Cardiac muscle cell (in vitro differentiated cells and primary cell): ENCODE data around the gene TTR. TPM values are rescaled to one million over a fixed set of nuclear protein-coding genes. Genes with fewer than 3 reads are reported as not detected.
A peak's percentile ranks its signal among the peaks of the same experiment; 100 is the strongest.

Experiments used
- DNase-seq, 2 donors: peaks; one replicate each; pipeline versions ENCODE4 v3.0.0 to v3.0.0-alpha.2; 2010 to 2017; ENCODE audit warnings: low read depth in 1 of 2, low spot score in 1 of 2
- H3K27ac ChIP-seq: fragments of 200-600 bp; sonication (generic); 2 replicates; pipeline ENCODE4 v1.5.1; 2016
- H3K27me3 ChIP-seq: fragments of 200-600 bp; sonication (generic); 2 replicates; pipeline ENCODE4 v1.6.0; 2016; ENCODE audit warnings: control low read depth
- H3K36me3 ChIP-seq: fragments of 200-600 bp; sonication (generic); 2 replicates; pipeline ENCODE4 v1.5.1; 2016; ENCODE audit warnings: control low read depth
- H3K4me1 ChIP-seq: fragments of 200-600 bp; sonication (generic); 2 replicates; pipeline ENCODE4 v1.8.1; 2017; ENCODE audit warnings: low read depth, mild to moderate bottlenecking, mixed run types
- H3K4me3 ChIP-seq: fragments of 200-600 bp; sonication (generic); 2 replicates; pipeline ENCODE4 v1.5.1; 2016; ENCODE audit warnings: mild to moderate bottlenecking
- H3K9me3 ChIP-seq: fragments of 200-600 bp; sonication (generic); 2 replicates; pipeline ENCODE4 v1.5.1; 2017; ENCODE audit warnings: low read depth, mild to moderate bottlenecking, control low read depth
- polyA plus RNA-seq: library from polyadenylated mRNA; unstranded; fragments of >200 nt; fragmentation: Nextera tagmentation; extraction: Ambion mirVana; gene quantifications from 2 replicates; pipeline ENCODE4 v1.2.1, GENCODE V29; 2016
- total RNA-seq: library from RNA; depleted of rRNA; stranded (reverse); fragments of >200 nt; gene quantifications from 2 replicates; pipeline ENCODE4 v1.2.3, GENCODE V29; 2016
- TF ChIP-seq, protein P1 (sequence below): IDR thresholded peaks from 2 replicates; pipeline ENCODE4 v1.5.1; 2012; ENCODE audit warnings: low read depth, mild to moderate bottlenecking, low read length

Gene TTR
- total RNA-seq, result 0.98 TPM in 1 of 2 replicates, not detected in the other
- 2.7 TPM in 1 of 2 replicates, not detected in the other for polyA plus RNA-seq

DNA sequence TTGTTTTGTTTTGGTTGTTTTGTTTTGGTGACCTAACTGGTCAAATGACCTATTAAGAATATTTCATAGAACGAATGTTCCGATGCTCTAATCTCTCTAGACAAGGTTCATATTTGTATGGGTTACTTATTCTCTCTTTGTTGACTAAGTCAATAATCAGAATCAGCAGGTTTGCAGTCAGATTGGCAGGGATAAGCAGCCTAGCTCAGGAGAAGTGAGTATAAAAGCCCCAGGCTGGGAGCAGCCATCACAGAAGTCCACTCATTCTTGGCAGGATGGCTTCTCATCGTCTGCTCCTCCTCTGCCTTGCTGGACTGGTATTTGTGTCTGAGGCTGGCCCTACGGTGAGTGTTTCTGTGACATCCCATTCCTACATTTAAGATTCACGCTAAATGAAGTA, at the start of gene TTR:
TSS of gene TTR (plus strand) at position 250 of the 400 bp plus-strand sequence. CDS start at position 276, 26 bp downstream.
- H3K27me3 ChIP-seq, result no peaks in the 10 kb centered on the region
- no peak within 1 kb of the TSS for H3K4me3 ChIP-seq
- TF ChIP-seq, protein P1, sequence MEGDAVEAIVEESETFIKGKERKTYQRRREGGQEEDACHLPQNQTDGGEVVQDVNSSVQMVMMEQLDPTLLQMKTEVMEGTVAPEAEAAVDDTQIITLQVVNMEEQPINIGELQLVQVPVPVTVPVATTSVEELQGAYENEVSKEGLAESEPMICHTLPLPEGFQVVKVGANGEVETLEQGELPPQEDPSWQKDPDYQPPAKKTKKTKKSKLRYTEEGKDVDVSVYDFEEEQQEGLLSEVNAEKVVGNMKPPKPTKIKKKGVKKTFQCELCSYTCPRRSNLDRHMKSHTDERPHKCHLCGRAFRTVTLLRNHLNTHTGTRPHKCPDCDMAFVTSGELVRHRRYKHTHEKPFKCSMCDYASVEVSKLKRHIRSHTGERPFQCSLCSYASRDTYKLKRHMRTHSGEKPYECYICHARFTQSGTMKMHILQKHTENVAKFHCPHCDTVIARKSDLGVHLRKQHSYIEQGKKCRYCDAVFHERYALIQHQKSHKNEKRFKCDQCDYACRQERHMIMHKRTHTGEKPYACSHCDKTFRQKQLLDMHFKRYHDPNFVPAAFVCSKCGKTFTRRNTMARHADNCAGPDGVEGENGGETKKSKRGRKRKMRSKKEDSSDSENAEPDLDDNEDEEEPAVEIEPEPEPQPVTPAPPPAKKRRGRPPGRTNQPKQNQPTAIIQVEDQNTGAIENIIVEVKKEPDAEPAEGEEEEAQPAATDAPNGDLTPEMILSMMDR, result no peak
- no peaks in the 10 kb centered on the region for H3K9me3 ChIP-seq
- peaks cover 6% of the 10 kb centered on the region for H3K4me1 ChIP-seq
- no peak within 1 kb of the TSS for H3K27ac ChIP-seq
- no peak for DNase-seq
- no peaks in the 10 kb centered on the region for H3K36me3 ChIP-seq

DNA sequence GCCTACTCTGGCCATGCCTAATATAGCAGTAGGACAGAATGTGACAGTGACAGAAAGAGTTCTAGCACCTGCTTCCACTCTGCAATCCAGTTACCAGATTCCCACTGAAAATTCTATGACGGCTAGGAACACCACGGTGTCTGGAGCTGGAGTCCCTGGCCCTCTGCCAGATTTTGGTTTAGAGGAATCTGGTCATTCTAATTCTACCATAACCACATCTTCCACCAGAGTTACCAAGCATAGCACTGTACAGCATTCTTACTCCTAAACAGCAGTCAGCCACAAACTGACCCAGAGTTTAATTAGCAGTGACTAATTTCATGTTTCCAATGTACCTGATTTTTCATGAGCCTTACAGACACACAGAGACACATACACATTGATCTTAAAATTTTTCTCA, 45.2 kb upstream of the TTR start:
- Histone ChIP-seq H3K4me1 (no peaks in the 10 kb centered on the region), H3K36me3 (peaks cover 19% of the 10 kb centered on the region), H3K27me3 (no peaks in the 10 kb centered on the region), H3K4me3 (no peak overlapping the region), H3K27ac (no peak overlapping the region), H3K9me3 (no peaks in the 10 kb centered on the region)
- TF ChIP-seq, protein P1, result no peak
- peak in 1 of 2 donors; percentile 3 for DNase-seq

DNA sequence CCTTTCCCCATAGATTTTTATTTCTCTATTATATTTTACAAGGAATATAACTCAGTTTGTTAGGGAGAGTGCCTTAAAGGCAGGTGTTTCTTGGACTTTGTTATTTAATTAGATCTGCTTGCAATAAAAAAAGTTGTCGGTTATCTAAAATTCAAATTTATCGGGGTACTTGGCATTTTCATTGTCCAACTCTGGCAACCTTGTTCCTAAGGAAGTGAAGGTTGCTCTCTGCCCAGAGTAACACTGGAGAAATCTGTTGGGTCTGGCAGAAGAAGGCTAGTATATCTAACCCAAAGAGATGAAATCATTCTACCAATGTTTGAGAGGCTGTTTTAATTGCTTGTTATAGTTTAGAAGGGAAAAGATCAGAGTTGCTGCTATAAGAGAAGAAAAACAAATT, 42.8 kb upstream of the TTR start:
- no peak overlapping the region for H3K4me3 ChIP-seq
- no peak overlapping the region for H3K27ac ChIP-seq
- no peaks in the 10 kb centered on the region for H3K27me3 ChIP-seq
- no peak for DNase-seq
- H3K9me3 ChIP-seq, result no peaks in the 10 kb centered on the region
- H3K4me1 ChIP-seq, result no peaks in the 10 kb centered on the region
- peaks cover 12% of the 10 kb centered on the region for H3K36me3 ChIP-seq
- TF ChIP-seq, protein P1, result no peak

DNA sequence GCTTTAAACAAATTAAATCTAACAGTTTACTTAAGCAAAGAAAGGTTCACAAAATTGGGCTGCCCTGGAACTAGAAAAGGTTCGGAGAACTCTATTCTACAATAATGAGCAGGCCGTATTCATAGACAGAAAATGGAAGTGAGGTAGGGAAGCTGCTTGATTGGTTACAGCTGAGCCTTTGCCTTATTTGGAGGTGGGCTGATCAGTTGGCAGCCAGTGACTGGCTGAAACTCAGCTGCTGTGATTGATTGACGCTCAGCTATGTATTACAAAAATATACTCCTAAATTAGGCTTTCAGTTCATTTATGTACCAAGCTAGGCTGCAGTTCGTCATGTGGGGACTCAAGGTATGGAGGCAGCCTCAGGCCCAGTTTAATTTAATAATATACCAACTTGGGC, 42.3 kb upstream of the TTR start:
- Histone ChIP-seq H3K4me3 (no peak overlapping the region), H3K4me1 (no peaks in the 10 kb centered on the region), H3K27me3 (no peaks in the 10 kb centered on the region), H3K27ac (peak overlapping the region; percentile 4), H3K9me3 (no peaks in the 10 kb centered on the region), H3K36me3 (peaks cover 12% of the 10 kb centered on the region)
- DNase-seq, result no peak
- TF ChIP-seq, protein P1, result no peak

DNA sequence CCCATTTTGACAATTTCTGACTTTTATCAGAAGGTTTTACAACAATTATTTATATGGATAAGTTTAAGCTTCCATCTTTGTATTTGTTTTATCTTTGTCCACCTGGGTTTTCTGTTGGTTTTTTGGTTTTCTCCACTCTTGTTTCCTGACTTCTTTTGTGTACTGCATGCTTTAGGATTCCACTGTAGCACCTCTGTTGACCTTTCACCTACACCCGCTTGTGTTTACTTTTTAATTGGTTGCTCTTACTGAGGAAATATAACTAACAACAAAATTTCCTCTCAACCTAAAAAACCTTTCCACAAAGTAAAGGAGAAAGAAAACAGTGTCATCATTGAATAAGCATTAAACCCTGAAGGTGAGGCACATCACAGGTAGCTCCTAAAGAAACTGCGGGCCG, 39.8 kb upstream of the TTR start:
- no peak for DNase-seq
- no peaks in the 10 kb centered on the region for H3K36me3 ChIP-seq
- H3K4me1 ChIP-seq, result no peaks in the 10 kb centered on the region
- TF ChIP-seq, protein P1, result no peak
- no peak overlapping the region for H3K4me3 ChIP-seq
- no peak overlapping the region for H3K27ac ChIP-seq
- no peaks in the 10 kb centered on the region for H3K27me3 ChIP-seq
- no peaks in the 10 kb centered on the region for H3K9me3 ChIP-seq

DNA sequence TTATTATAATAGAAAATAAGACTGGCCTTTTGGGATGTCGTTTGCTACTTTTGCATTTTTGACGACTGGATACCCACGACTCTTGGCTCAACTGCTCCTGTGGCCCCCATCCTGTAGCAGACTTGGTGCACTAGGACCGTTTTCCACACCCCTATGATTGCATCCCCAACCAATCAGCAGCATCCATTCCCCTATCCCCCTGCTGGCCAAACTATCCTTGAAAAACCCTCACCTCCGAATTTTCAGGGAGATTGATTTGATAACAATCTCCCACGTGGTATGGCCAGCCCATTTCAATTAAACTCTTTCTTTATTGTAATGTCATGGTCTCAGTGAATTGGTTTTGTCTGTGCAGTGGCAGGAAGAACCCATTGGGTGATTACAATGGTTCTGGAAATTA, 37.9 kb upstream of the TTR start:
- H3K27ac ChIP-seq, result no peak overlapping the region
- no peaks in the 10 kb centered on the region for H3K36me3 ChIP-seq
- H3K4me1 ChIP-seq, result no peaks in the 10 kb centered on the region
- no peaks in the 10 kb centered on the region for H3K27me3 ChIP-seq
- H3K4me3 ChIP-seq, result no peak overlapping the region
- no peak for DNase-seq
- TF ChIP-seq, protein P1, result no peak
- no peaks in the 10 kb centered on the region for H3K9me3 ChIP-seq
